Neural crest cell (in vitro differentiated cells): ENCODE results near the gene KCNK5. TPM values are rescaled to one million over a fixed set of nuclear protein-coding genes. Genes with fewer than 3 reads are reported as not detected.

Experiments used
- DNase-seq: peaks from one replicate; pipeline ENCODE4 v3.0.0; 2021; ENCODE audit warnings: low read depth, mixed read lengths, low spot score
- H3K27ac Mint-ChIP-seq: one replicate; pipeline ENCODE4 v1.8.0; 2021; ENCODE audit warnings: mild to moderate bottlenecking, mixed read lengths; ENCODE audit not compliant: unreplicated experiment
- H3K27me3 Mint-ChIP-seq: 2 replicates; pipeline ENCODE4 v1.8.0; 2021; ENCODE audit warnings: low read depth, mild to moderate bottlenecking, mixed read lengths
- H3K36me3 Mint-ChIP-seq: 2 replicates; pipeline ENCODE4 v1.8.0; 2021; ENCODE audit warnings: low read depth, mild to moderate bottlenecking, mixed read lengths
- H3K4me1 Mint-ChIP-seq: 2 replicates; pipeline ENCODE4 v1.8.0; 2021; ENCODE audit warnings: mixed read lengths
- H3K4me3 Mint-ChIP-seq: one replicate; pipeline ENCODE4 v1.8.0; 2021; ENCODE audit warnings: mild to moderate bottlenecking, mixed read lengths
- H3K9me3 Mint-ChIP-seq: 2 replicates; pipeline ENCODE4 v1.8.0; 2021; ENCODE audit warnings: mixed read lengths
- CTCF ChIP-seq: fragments of 200-600 bp; sonication (generic); conservative IDR thresholded peaks from 2 replicates; pipeline ENCODE4 v1.5.0; 2021; ENCODE audit warnings: antibody characterized with exemption, mild to moderate bottlenecking
- total RNA-seq: library from RNA; stranded (reverse); gene quantifications from 2 replicates; pipeline ENCODE4 v1.2.1, GENCODE V29; 2021

KCNK5 gene
- total RNA-seq, 1 donor from 2014 or later, result 32.7 TPM

GRCh38 chr6:39143238-39143930 is 85.9 kb downstream of the KCNK5 start:
- Mint-ChIP-seq H3K4me1 (peaks cover 10% of the 10 kb centered on the region), H3K27ac (no peak overlapping the region), H3K9me3 (no peaks in the 10 kb centered on the region), H3K4me3 (no peak overlapping the region), H3K36me3 (no peaks in the 10 kb centered on the region), H3K27me3 (peaks cover 32% of the 10 kb centered on the region)
- DNase-seq, result no peak
- no peak for TF ChIP-seq CTCF

- Mint-ChIP-seq H3K4me3 (no peak overlapping the region), H3K4me1 (peaks cover 2% of the 10 kb centered on the region), H3K27me3 (peaks cover 42% of the 10 kb centered on the region), H3K36me3 (no peaks in the 10 kb centered on the region), H3K27ac (no peak overlapping the region), H3K9me3 (no peaks in the 10 kb centered on the region)
- TF ChIP-seq CTCF, result no peak
- no peak for DNase-seq
Measured at GRCh38 chr6:39140556-39141167, 88.6 kb downstream of the KCNK5 start.

Other genes starting within 250 kb of the KCNK5 start
- 0.65 and 0.89 TPM in 2 replicates for gene GLP1R, start 180.7 kb downstream of the KCNK5 start, total RNA-seq
- gene SAYSD1, start 114.3 kb downstream of the KCNK5 start, total RNA-seq, result 13.4 and 13.5 TPM in 2 replicates
- gene KCNK17, start 84.9 kb upstream of the KCNK5 start, total RNA-seq, result 1.2 and 1.6 TPM in 2 replicates
- not detected in 2 replicates for gene KCNK16, start 93.2 kb upstream of the KCNK5 start, total RNA-seq